GM18505 (cell line): ENCODE results near the gene MCEMP1.

Experiments
- ATAC-seq: cut with Tn5 transposase; IDR thresholded peaks from one replicate; pipeline ENCODE4 v1.9.1; 2021; ENCODE audit not compliant: unreplicated experiment
- POLR2A ChIP-seq: IDR thresholded peaks from 4 replicates; pipeline ENCODE4 v1.6.1; 2011; ENCODE audit warnings: borderline replicate concordance; ENCODE audit not compliant: insufficient read depth, insufficient read length; ENCODE audit errors: extremely low read depth

MCEMP1 gene

GRCh38 chr19:7682175-7682855, 5.4 kb downstream of the MCEMP1 start:
- ATAC-seq: no peak
- no peak for TF ChIP-seq POLR2A

- no peak for TF ChIP-seq POLR2A
- ATAC-seq: no peak
Observed at GRCh38 chr19:7685546-7686445, 8.9 kb downstream of the MCEMP1 start.

GRCh38 chr19:7687177-7687576, 10.3 kb downstream of the MCEMP1 start:
- peak; percentile 41 for TF ChIP-seq POLR2A
- ATAC-seq: no peak

DNA sequence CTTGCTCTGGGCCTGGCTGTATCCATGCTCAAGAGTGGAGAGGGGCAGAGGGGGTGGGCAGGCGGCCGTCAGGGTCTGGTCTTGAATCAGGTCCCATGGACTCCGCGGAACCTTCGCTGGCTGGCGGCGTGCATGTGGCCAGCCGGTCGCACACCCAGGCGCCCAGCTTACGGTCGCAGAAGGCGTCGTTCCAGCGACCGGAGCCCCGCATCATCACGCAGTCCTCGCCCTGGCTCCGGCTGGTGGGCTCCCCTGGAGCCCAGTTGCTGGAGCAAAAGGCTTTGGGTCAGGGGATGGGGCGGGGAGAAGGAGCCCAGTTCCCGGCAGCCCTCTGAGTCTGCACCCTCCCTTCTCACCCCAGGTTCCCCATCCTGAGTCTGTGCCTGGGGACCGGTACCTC, 12.3 kb downstream of the MCEMP1 start:
- no peak for ATAC-seq
- no peak for TF ChIP-seq POLR2A

DNA sequence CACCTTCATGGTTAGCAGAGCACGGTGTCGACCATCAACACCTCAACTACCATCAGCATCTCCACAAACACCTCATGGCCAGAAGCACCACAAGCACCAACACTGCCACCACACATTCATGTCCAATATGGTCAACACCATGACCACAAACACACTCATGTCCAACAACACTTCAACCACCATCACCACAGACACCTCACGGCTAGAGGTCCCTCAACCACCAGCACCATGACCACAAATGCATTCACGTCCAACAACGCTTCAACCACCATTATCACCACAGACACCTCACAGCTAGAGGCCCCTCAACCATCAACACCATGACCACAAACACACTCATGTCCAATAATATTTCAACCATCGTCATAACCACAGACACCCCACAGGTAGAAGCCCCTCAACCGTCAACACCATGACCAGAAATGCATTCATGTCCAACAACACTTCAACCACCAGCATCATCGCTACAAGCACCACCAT, 13.9 kb downstream of the MCEMP1 start:
- TF ChIP-seq POLR2A: no peak
- ATAC-seq: no peak

DNA sequence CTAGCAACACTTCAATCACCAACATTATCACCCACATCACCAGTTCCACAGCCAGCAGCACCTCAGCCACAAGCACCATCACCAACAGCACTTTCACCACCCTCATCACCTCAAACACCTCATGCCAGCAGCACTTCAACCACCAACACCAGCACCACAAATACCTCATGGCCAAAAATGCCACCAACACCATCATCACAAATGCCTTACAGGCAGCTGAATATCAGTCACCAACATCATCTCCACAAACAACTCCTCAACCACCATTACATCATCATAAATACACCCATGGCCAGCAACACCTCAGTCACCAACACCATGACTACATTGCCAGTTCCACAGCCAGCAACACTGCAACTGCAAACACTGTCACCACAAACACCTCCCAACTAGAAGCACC, 14.6 kb downstream of the MCEMP1 start:
- TF ChIP-seq POLR2A: no peak
- ATAC-seq: no peak

- no peak for ATAC-seq
- peak; percentile 25 for TF ChIP-seq POLR2A
Observed at GRCh38 chr19:7692417-7693088, 15.7 kb downstream of the MCEMP1 start.

GRCh38 chr19:7694499-7694898, 17.6 kb downstream of the MCEMP1 start:
- no peak for ATAC-seq
- TF ChIP-seq POLR2A: no peak

- ATAC-seq: no peak
- TF ChIP-seq POLR2A: no peak
Observed at GRCh38 chr19:7697721-7698287, 20.9 kb downstream of the MCEMP1 start.

GRCh38 chr19:7698583-7698982, 21.7 kb downstream of the MCEMP1 start:
- no peak for ATAC-seq
- peak; percentile 26 for TF ChIP-seq POLR2A

DNA sequence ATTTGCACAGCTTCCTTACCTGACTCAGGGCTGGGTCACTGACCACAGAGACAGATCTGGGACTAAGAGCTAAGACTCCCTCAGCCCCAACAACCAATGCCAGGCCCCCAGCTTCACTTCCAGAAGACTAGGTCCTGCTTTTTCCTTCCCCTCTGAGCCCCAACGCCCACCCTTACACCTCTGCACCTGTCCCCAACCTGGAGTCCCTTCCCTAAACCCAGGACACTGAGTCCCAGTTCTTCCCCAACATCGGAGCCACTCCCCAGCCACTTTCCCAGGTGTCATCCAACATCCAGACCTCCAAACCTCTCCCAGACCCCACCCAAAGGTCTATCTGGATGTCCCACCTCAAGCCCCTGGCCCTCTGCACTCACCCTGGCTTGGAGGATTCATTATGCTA, 22.1 kb downstream of the MCEMP1 start:
- peak; percentile 26 for TF ChIP-seq POLR2A
- no peak for ATAC-seq

GRCh38 chr19:7699417-7700401, 22.8 kb downstream of the MCEMP1 start:
- no peak for ATAC-seq
- TF ChIP-seq POLR2A: peak; percentile 50
